Dendritic cell treated with granulocyte-macrophage colony-stimulating factor and Interleukin-4, amounts not matched to agents 40 ng/mL and 50 ng/mL, for 4 days (primary cell): ENCODE data around the gene GJA3.
"Not testable (repeated sequence)": the region's sequence is repeated elsewhere in the genome, so short reads cannot be mapped to it uniquely, and the experiment has no call there.

Source experiments
- H3K27ac Mint-ChIP-seq: one replicate; pipeline ENCODE4 v1.8.0; 2022; ENCODE audit warnings: mild to moderate bottlenecking, mixed read lengths
- H3K27me3 Mint-ChIP-seq: one replicate; pipeline ENCODE4 v1.8.0; 2022; ENCODE audit warnings: mild to moderate bottlenecking, mixed read lengths
- H3K36me3 Mint-ChIP-seq: one replicate; pipeline ENCODE4 v1.8.0; 2022; ENCODE audit warnings: low read depth, mixed read lengths
- H3K4me1 Mint-ChIP-seq: one replicate; pipeline ENCODE4 v1.8.0; 2022; ENCODE audit warnings: low read depth, mixed read lengths
- H3K4me3 Mint-ChIP-seq: one replicate; pipeline ENCODE4 v1.8.0; 2022; ENCODE audit warnings: mild to moderate bottlenecking, moderate library complexity, mixed read lengths
- H3K9me3 Mint-ChIP-seq: one replicate; pipeline ENCODE4 v1.8.0; 2022; ENCODE audit warnings: mixed read lengths
- intact Hi-C: fragments of 100-400 bp; cut with micrococcal nuclease; formaldehyde crosslinking; loops from one replicate; pipeline ENCODE4 v1.15.0; 2022

Gene GJA3

GRCh38 chr13:20153290-20153689 lies 7.6 kb downstream of the GJA3 start:
- peaks cover 43% of the 10 kb centered on the region for H3K27me3 Mint-ChIP-seq
- intact Hi-C loops, result not testable (repeated sequence)

DNA sequence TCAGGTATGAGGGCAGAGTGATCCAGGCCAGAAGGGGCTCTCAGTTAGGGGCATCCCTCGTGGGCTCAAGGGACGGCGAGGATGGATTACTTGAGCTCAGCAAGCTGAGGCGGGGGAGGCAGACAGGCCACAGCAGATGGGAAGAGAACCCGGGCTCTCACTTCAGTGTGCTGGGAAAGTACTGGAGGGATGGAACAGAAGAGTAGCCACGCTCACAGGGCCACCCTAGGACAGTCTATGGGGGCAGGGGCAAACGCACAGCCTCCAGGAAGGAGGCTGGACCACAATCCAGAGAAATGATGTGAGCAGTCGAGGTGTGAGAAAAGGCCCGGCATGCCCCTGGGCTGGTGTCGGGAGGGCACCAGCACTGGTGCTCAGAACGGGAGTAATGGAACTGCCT lies 9.2 kb downstream of the GJA3 start:
- no peaks in the 10 kb centered on the region for H3K4me1 Mint-ChIP-seq
- H3K27me3 Mint-ChIP-seq, result peaks cover 42% of the 10 kb centered on the region
- intact Hi-C loops, result no loop called here
- H3K27ac Mint-ChIP-seq, result no peak overlapping the region
- no peaks in the 10 kb centered on the region for H3K9me3 Mint-ChIP-seq
- H3K36me3 Mint-ChIP-seq, result no peaks in the 10 kb centered on the region
- H3K4me3 Mint-ChIP-seq, result no peak overlapping the region

More at GRCh38 chr13:20153290-20153689, 7.6 kb downstream of the GJA3 start:
- H3K36me3 Mint-ChIP-seq, H3K4me3 Mint-ChIP-seq, H3K27ac Mint-ChIP-seq, H3K4me1 Mint-ChIP-seq, H3K9me3 Mint-ChIP-seq: not testable (repeated sequence)

- Mint-ChIP-seq H3K27ac (no peak overlapping the region), H3K27me3 (peaks cover 40% of the 10 kb centered on the region), H3K36me3 (no peaks in the 10 kb centered on the region), H3K9me3 (no peaks in the 10 kb centered on the region), H3K4me1 (no peaks in the 10 kb centered on the region), H3K4me3 (no peak overlapping the region)
- intact Hi-C loops, result no loop called here
Measured at GRCh38 chr13:20151016-20151415, 9.8 kb downstream of the GJA3 start.

GRCh38 chr13:20150561-20150960 lies 10.3 kb downstream of the GJA3 start:
- Mint-ChIP-seq H3K4me3 (no peak overlapping the region), H3K36me3 (no peaks in the 10 kb centered on the region), H3K27me3 (peaks cover 45% of the 10 kb centered on the region), H3K27ac (no peak overlapping the region), H3K9me3 (no peaks in the 10 kb centered on the region), H3K4me1 (no peaks in the 10 kb centered on the region)
- intact Hi-C loops, result no loop called here

DNA sequence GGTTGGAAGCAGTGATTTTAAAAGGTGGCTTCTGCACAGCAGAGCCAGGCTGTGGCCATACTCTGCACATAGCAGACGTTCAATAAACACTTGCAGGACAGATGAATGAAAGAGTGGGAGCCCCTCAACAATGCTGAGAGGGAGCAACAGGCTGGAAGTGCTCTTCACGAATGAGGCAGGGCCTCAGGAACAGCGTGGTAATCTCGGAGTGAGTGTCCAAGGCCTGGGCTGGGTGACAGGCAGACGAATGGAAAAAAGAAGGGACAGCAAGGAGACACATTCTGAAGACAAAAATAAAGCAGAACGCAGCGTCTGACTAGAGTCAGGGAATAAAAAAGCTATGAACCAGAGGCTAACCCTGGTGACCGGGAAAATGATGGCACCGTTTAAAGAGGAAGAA lies 11.1 kb downstream of the GJA3 start:
- no peaks in the 10 kb centered on the region for H3K4me1 Mint-ChIP-seq
- no peak overlapping the region for H3K4me3 Mint-ChIP-seq
- H3K9me3 Mint-ChIP-seq, result no peaks in the 10 kb centered on the region
- H3K27ac Mint-ChIP-seq, result no peak overlapping the region
- intact Hi-C loops, result no loop called here
- no peaks in the 10 kb centered on the region for H3K36me3 Mint-ChIP-seq
- H3K27me3 Mint-ChIP-seq, result peaks cover 45% of the 10 kb centered on the region

- H3K4me3 Mint-ChIP-seq, result no peak overlapping the region
- no peaks in the 10 kb centered on the region for H3K9me3 Mint-ChIP-seq
- no peaks in the 10 kb centered on the region for H3K4me1 Mint-ChIP-seq
- H3K27me3 Mint-ChIP-seq, result peaks cover 52% of the 10 kb centered on the region
- H3K36me3 Mint-ChIP-seq, result no peaks in the 10 kb centered on the region
- no peak overlapping the region for H3K27ac Mint-ChIP-seq
- intact Hi-C loops, result no loop called here
Measured at GRCh38 chr13:20148501-20149183, 12.2 kb downstream of the GJA3 start.

GRCh38 chr13:20146381-20146780 lies 14.5 kb downstream of the GJA3 start:
- no peak overlapping the region for H3K27ac Mint-ChIP-seq
- no peak overlapping the region for H3K4me3 Mint-ChIP-seq
- peaks cover 69% of the 10 kb centered on the region for H3K27me3 Mint-ChIP-seq
- no peaks in the 10 kb centered on the region for H3K36me3 Mint-ChIP-seq
- intact Hi-C loops, result no loop called here
- no peaks in the 10 kb centered on the region for H3K4me1 Mint-ChIP-seq
- no peaks in the 10 kb centered on the region for H3K9me3 Mint-ChIP-seq

DNA sequence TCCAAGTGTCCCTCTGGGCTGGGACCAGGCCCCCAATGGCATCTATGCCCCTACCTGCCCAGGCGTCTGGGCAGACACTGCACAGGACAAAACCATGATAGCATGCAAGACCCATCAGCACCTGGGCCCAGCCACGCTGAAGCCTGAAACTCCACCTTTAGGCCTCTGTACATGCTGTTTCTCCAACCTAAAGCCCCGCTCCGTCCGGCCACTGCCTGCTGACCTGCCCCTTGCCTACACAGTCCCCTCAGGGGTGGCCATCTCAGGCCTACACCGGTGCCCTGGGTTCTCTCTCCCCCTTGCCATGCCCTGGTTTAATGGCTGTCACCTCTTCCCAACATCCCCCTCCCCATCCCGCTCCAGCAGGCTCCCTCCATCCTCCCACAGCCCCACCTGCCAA lies 15.3 kb downstream of the GJA3 start:
- Mint-ChIP-seq H3K36me3 (no peaks in the 10 kb centered on the region), H3K27ac (no peak overlapping the region), H3K4me1 (no peaks in the 10 kb centered on the region), H3K27me3 (peaks cover 69% of the 10 kb centered on the region), H3K9me3 (no peaks in the 10 kb centered on the region), H3K4me3 (no peak overlapping the region)
- intact Hi-C loops, result no loop called here

- Mint-ChIP-seq H3K4me1 (no peaks in the 10 kb centered on the region), H3K27me3 (peaks cover 66% of the 10 kb centered on the region), H3K4me3 (no peak overlapping the region), H3K36me3 (no peaks in the 10 kb centered on the region), H3K9me3 (no peaks in the 10 kb centered on the region), H3K27ac (no peak overlapping the region)
- intact Hi-C loops, result no loop called here
Measured at GRCh38 chr13:20144141-20144850, 16.6 kb downstream of the GJA3 start.

DNA sequence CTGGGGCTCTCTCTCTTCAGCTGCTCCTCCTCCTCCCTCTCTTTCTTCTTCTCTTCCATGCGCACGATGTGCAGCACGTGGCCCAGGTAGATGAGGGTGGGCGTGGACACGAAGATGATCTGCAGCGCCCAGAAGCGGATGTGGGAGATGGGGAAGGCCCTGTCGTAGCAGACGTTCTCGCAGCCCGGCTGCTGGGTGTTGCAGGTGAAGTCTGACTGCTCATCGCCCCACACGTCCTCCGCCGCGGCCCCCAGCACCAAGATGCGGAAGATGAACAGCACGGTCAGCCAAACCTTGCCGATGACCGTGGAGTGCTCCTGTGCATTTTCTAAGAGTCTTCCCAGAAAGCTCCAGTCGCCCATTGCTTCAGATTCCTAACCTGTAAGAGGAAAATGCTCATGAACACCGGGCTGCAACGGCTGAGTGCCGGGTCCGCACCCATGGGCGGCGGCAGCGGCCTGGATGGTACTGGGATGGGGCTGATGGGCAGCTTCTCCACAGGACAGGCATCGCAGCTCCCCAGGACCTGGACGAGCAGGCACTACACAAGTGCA lies 17.8 kb downstream of the GJA3 start:
- intact Hi-C loops, result no loop called here
- H3K27ac Mint-ChIP-seq, result no peak overlapping the region

GRCh38 chr13:20142023-20142926 lies 18.6 kb downstream of the GJA3 start:
- Mint-ChIP-seq H3K27me3 (peaks cover 71% of the 10 kb centered on the region), H3K4me3 (no peak overlapping the region), H3K36me3 (no peaks in the 10 kb centered on the region), H3K9me3 (no peaks in the 10 kb centered on the region), H3K27ac (no peak overlapping the region), H3K4me1 (no peaks in the 10 kb centered on the region)
- intact Hi-C loops, result no loop called here

More for the DNA sequence above, 17.8 kb downstream of the GJA3 start:
- no peaks in the 10 kb centered on the region for H3K4me1 Mint-ChIP-seq
- H3K9me3 Mint-ChIP-seq, result no peaks in the 10 kb centered on the region
- H3K27me3 Mint-ChIP-seq, result peaks cover 67% of the 10 kb centered on the region
- H3K4me3 Mint-ChIP-seq, result no peak overlapping the region
- H3K36me3 Mint-ChIP-seq, result no peaks in the 10 kb centered on the region

GRCh38 chr13:20141238-20142022 lies 19.4 kb downstream of the GJA3 start:
- no peaks in the 10 kb centered on the region for H3K36me3 Mint-ChIP-seq
- H3K27ac Mint-ChIP-seq, result no peak overlapping the region
- peaks cover 77% of the 10 kb centered on the region for H3K27me3 Mint-ChIP-seq
- no peaks in the 10 kb centered on the region for H3K4me1 Mint-ChIP-seq
- intact Hi-C loops, result no loop called here
- no peak overlapping the region for H3K4me3 Mint-ChIP-seq
- H3K9me3 Mint-ChIP-seq, result no peaks in the 10 kb centered on the region

DNA sequence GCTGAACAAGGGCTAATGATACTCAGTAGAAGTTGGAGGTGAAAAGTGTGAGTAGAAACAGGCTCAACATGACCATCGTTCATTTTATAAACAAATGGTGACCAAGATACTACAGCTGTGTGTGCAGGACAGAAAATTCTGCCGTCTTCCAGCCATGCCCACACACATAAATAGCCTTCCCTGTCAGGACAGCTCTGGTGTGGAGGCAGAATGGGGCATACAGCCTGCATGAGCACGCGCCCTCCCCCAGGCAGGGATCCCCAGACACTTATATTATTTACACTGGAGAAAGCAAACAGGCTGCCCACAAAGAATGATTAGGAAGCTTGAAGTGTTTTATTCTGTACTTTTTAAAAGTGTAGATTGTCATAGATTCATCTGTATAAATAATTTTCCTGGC lies 20.4 kb downstream of the GJA3 start:
- no peaks in the 10 kb centered on the region for H3K36me3 Mint-ChIP-seq
- H3K4me1 Mint-ChIP-seq, result no peaks in the 10 kb centered on the region
- H3K4me3 Mint-ChIP-seq, result no peak overlapping the region
- no peaks in the 10 kb centered on the region for H3K9me3 Mint-ChIP-seq
- intact Hi-C loops, result no loop called here
- no peak overlapping the region for H3K27ac Mint-ChIP-seq
- peaks cover 76% of the 10 kb centered on the region for H3K27me3 Mint-ChIP-seq
